Measurements from ENCODE around the gene COL4A4. TPM values are rescaled to one million over a fixed set of nuclear protein-coding genes. Genes with fewer than 3 reads are reported as not detected.

Gene COL4A4
- total RNA-seq, 1 donor, result 0.36 TPM

DNA sequence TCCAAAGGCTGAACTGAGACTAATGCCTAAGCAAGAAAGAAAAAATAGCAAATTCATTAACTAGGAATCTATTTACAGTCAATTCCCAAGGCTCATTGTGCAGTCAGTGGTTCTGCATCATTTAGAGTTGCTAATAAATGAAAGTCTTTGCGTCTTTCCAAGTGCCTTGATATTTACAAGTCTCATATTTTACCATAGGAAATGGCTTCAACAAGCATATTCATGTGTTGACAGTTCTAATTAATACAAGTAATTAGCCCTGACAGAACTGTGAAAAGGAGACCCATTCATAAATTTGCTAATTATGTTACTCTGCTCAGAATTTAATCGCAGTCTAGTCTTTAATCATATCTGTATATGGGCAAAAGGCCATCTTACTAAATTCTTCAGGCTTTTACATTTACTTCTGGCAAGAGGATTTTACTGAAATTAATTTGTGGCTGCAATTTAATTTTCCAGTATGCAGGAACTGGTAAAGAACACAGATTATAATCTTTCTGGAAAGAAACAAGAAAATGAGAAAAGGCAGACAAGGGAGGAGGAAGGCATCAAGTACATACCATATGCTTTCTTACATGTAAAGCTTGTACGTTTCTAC lies 201.7 kb downstream of the COL4A4 start:
- H2AFZ ChIP-seq (ENCODE audit: low read length), result no peak overlapping the region
- no peak overlapping the region for H3K4me2 ChIP-seq (ENCODE audit: insufficient read depth, low read length)

DNA sequence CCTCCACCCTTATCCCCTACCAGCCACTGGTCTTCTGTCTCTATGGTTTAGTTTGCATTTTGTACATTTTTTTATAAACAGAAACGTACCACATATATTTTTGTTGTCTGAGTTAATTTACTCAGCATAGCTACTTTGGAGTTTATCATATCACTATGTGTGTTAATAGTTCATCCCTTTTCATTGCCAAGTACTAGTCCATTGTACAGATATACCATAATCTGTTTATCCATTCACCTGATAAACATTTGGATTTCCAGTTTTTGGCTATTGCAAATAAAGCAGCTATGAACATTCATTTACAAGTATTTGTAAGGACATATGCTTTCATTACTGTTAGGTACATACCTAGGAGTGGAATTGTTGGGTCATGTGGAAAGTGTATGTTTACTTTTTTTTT lies 204.6 kb downstream of the COL4A4 start:
- H3K4me2 ChIP-seq (ENCODE audit: insufficient read depth, low read length), result no peak overlapping the region
- no peaks in the 10 kb centered on the region for H3K36me3 ChIP-seq (ENCODE audit: insufficient read depth, low read length)
- peaks cover 7% of the 10 kb centered on the region for H3K4me1 ChIP-seq (ENCODE audit: insufficient read depth, low read length)
- no peak for DNase-seq (ENCODE audit: insufficient read length, low spot score, missing footprints)
- H2AFZ ChIP-seq (ENCODE audit: low read length), result no peak overlapping the region
- H4K20me1 ChIP-seq (ENCODE audit: insufficient read depth, low read length), result no peaks in the 10 kb centered on the region
- H3K27me3 ChIP-seq (ENCODE audit: insufficient read depth, low read length), result no peaks in the 10 kb centered on the region
- H3K9me3 ChIP-seq (ENCODE audit: low read depth, low read length), result no peaks in the 10 kb centered on the region
- H3K27ac ChIP-seq (ENCODE audit: low read depth, low read length), result no peak overlapping the region
- no peaks in the 10 kb centered on the region for H3K79me2 ChIP-seq (ENCODE audit: insufficient read depth, low read length)
- H3K4me3 ChIP-seq (ENCODE audit: insufficient read depth, low read length), result no peak overlapping the region
- TF ChIP-seq, protein P1, sequence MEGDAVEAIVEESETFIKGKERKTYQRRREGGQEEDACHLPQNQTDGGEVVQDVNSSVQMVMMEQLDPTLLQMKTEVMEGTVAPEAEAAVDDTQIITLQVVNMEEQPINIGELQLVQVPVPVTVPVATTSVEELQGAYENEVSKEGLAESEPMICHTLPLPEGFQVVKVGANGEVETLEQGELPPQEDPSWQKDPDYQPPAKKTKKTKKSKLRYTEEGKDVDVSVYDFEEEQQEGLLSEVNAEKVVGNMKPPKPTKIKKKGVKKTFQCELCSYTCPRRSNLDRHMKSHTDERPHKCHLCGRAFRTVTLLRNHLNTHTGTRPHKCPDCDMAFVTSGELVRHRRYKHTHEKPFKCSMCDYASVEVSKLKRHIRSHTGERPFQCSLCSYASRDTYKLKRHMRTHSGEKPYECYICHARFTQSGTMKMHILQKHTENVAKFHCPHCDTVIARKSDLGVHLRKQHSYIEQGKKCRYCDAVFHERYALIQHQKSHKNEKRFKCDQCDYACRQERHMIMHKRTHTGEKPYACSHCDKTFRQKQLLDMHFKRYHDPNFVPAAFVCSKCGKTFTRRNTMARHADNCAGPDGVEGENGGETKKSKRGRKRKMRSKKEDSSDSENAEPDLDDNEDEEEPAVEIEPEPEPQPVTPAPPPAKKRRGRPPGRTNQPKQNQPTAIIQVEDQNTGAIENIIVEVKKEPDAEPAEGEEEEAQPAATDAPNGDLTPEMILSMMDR (IDR thresholded peaks at IDR 0.05; ENCODE audit: extremely low read depth, low read depth, low read length), result no peak

More for the DNA sequence above, 201.7 kb downstream of the COL4A4 start:
- TF ChIP-seq, protein P1 (IDR thresholded peaks at IDR 0.05; ENCODE audit: extremely low read depth, low read depth, low read length), result no peak
- Histone ChIP-seq H3K9me3 (ENCODE audit: low read depth, low read length) (no peaks in the 10 kb centered on the region), H4K20me1 (ENCODE audit: insufficient read depth, low read length) (no peaks in the 10 kb centered on the region), H3K27me3 (ENCODE audit: insufficient read depth, low read length) (no peaks in the 10 kb centered on the region), H3K4me1 (ENCODE audit: insufficient read depth, low read length) (peaks cover 7% of the 10 kb centered on the region), H3K79me2 (ENCODE audit: insufficient read depth, low read length) (no peaks in the 10 kb centered on the region), H3K4me3 (ENCODE audit: insufficient read depth, low read length) (no peak overlapping the region), H3K36me3 (ENCODE audit: insufficient read depth, low read length) (no peaks in the 10 kb centered on the region), H3K27ac (ENCODE audit: low read depth, low read length) (no peak overlapping the region)
- DNase-seq (ENCODE audit: insufficient read length, low spot score, missing footprints), result no peak

GRCh38 chr2:226956659-226957058 lies 207.3 kb downstream of the COL4A4 start:
- Histone ChIP-seq H3K4me2 (ENCODE audit: insufficient read depth, low read length) (no peak overlapping the region), H3K4me1 (ENCODE audit: insufficient read depth, low read length) (no peaks in the 10 kb centered on the region), H3K4me3 (ENCODE audit: insufficient read depth, low read length) (no peak overlapping the region), H3K36me3 (ENCODE audit: insufficient read depth, low read length) (no peaks in the 10 kb centered on the region), H4K20me1 (ENCODE audit: insufficient read depth, low read length) (no peaks in the 10 kb centered on the region), H3K27ac (ENCODE audit: low read depth, low read length) (no peak overlapping the region), H3K9me3 (ENCODE audit: low read depth, low read length) (no peaks in the 10 kb centered on the region), H2AFZ (ENCODE audit: low read length) (no peak overlapping the region), H3K27me3 (ENCODE audit: insufficient read depth, low read length) (no peaks in the 10 kb centered on the region), H3K79me2 (ENCODE audit: insufficient read depth, low read length) (no peaks in the 10 kb centered on the region)
- no peak for DNase-seq (ENCODE audit: insufficient read length, low spot score, missing footprints)
- TF ChIP-seq, protein P1 (IDR thresholded peaks at IDR 0.05; ENCODE audit: extremely low read depth, low read depth, low read length), result no peak

GRCh38 chr2:226953826-226954225 lies 210.2 kb downstream of the COL4A4 start:
- Histone ChIP-seq H3K4me1 (ENCODE audit: insufficient read depth, low read length) (no peaks in the 10 kb centered on the region), H3K27ac (ENCODE audit: low read depth, low read length) (no peak overlapping the region), H4K20me1 (ENCODE audit: insufficient read depth, low read length) (no peaks in the 10 kb centered on the region), H3K79me2 (ENCODE audit: insufficient read depth, low read length) (no peaks in the 10 kb centered on the region), H3K9me3 (ENCODE audit: low read depth, low read length) (no peaks in the 10 kb centered on the region), H3K27me3 (ENCODE audit: insufficient read depth, low read length) (no peaks in the 10 kb centered on the region), H3K36me3 (ENCODE audit: insufficient read depth, low read length) (no peaks in the 10 kb centered on the region), H3K4me3 (ENCODE audit: insufficient read depth, low read length) (no peak overlapping the region), H3K4me2 (ENCODE audit: insufficient read depth, low read length) (no peak overlapping the region), H2AFZ (ENCODE audit: low read length) (no peak overlapping the region)
- TF ChIP-seq, protein P1 (IDR thresholded peaks at IDR 0.05; ENCODE audit: extremely low read depth, low read depth, low read length), result no peak
- DNase-seq (ENCODE audit: insufficient read length, low spot score, missing footprints), result no peak

All from osteoblast (primary cell).